Heart right ventricle (tissue), 16 donors: ENCODE measurements around the gene SH2D3A. TPM values are rescaled to one million over a fixed set of nuclear protein-coding genes. Genes with fewer than 3 reads are reported as not detected.

Experiments used
- ATAC-seq, 8 donors: fragments of 200-7000 bp; cut with Tn5 transposase; one replicate each; pipeline ENCODE4 v1.9.1; 2020; ENCODE audit warnings: mild to moderate bottlenecking in 8 of 8, moderate library complexity in 8 of 8, moderate number of reproducible peaks in 1 of 8
- DNase-seq, 2 donors: peaks; one replicate each; pipeline ENCODE4 v3.0.0-alpha.2; 2020
- H3K27ac ChIP-seq, 10 donors: fragments of 200-600 bp; sonication (generic) in 2 of 10; one replicate each; pipeline versions ENCODE4 v1.5.0 to v1.8.0; 2020 to 2022; ENCODE audit warnings: mild to moderate bottlenecking in 3 of 10
- H3K27me3 ChIP-seq, 7 donors: fragments of 200-600 bp; one replicate each; pipeline ENCODE4 v1.8.0; 2021 to 2022; ENCODE audit warnings: mild to moderate bottlenecking in 2 of 7
- H3K36me3 ChIP-seq, 9 donors: fragments of 200-600 bp; sonication (generic) in 1 of 9; one replicate each; pipeline versions ENCODE4 v1.5.0 to v1.8.0; 2020 to 2022; ENCODE audit warnings: mild to moderate bottlenecking in 2 of 9
- H3K4me1 ChIP-seq, 9 donors: fragments of 200-600 bp; sonication (generic) in 1 of 9; one replicate each; pipeline versions ENCODE4 v1.5.0 to v1.8.0; 2020 to 2022; ENCODE audit warnings: mild to moderate bottlenecking in 4 of 9
- H3K4me3 ChIP-seq, 10 donors: fragments of 200-600 bp; sonication (generic) in 2 of 10; one replicate each; pipeline versions ENCODE4 v1.5.0 to v1.8.0; 2020 to 2022; ENCODE audit warnings: mild to moderate bottlenecking in 7 of 10, moderate library complexity in 2 of 10
- H3K9me3 ChIP-seq, 11 donors: fragments of 200-600 bp in 10 of 11; sonication (generic) in 2 of 11; one replicate each; pipeline versions ENCODE4 v1.5.0 to v1.8.0; 2013 to 2022; ENCODE audit warnings: mild to moderate bottlenecking in 2 of 11, control low read depth in 1 of 11, moderate library complexity in 1 of 11
- WGBS, 2 donors: extraction: QIAGEN DNeasy Blood & Tissue Kit; methylation state at CpG; one replicate each; pipeline ENCODE4 v1.1.7; 2013; ENCODE audit warnings: inconsistent platforms in 1 of 2; 5-methylcytosine and 5-hydroxymethylcytosine counted together
- intact Hi-C, 10 donors: fragments of 100-400 bp; cut with DNase I; formaldehyde crosslinking; loops; one replicate each; pipeline versions ENCODE4 v1.11.1 to v1.14.2; 2022
- long read RNA-seq, 3 donors: library from polyadenylated mRNA; unstranded; transcript quantifications; one replicate each; pipeline ENCODE4 v2.0.0, GENCODE V29; 2020 to 2021
- polyA plus RNA-seq, 2 donors: library from polyadenylated mRNA; stranded (reverse); fragments of 200-250 nt; gene quantifications; one replicate each; pipeline ENCODE4 v1.2.3, GENCODE V29; 2013
- total RNA-seq, 10 donors: library from RNA; stranded (reverse); fragmentation: NEBNext Ultra II Directional in 3 of 10; extraction: Animal tissue kit (Norgen Biotek cat#: 25700) in 3 of 10; gene quantifications; one replicate each; pipeline versions ENCODE4 v1.2.1 to v1.2.4, GENCODE V29; 2021 to 2023
- TF ChIP-seq, protein P1 (sequence below), 9 donors: fragments of 200-600 bp; sonication (generic) in 2 of 9; IDR thresholded peaks; one replicate each; pipeline versions ENCODE4 v1.5.0 to v1.8.0; 2021 to 2022; ENCODE audit warnings: antibody characterized with exemption in 9 of 9, mild to moderate bottlenecking in 5 of 9, moderate library complexity in 1 of 9
- donor health status: Arrhythmogenic right ventricular cardiomyopathy.
- donor health status: ischemic (EF 13 %, LVEDD 7.1; RV severe dilation, severe dysfunction).
- donor health status: healthy with polysubstance abuse.
- donor health status: DM: no; HTN: yes; CAD: no.
- donor health status: DM: no; HTN: no; CAD: no.
- donor health status: ischemic (EF 25% LVEDD 6.9; RV normal size, moderate dysfunction).
- donor health status: ischemic (EF 25% LVEDD 5.7; RV mildly dilated, moderate dysfunction).
- donor health status: healthy.
- donor health status: DM: yes; HTN: yes; CAD: no.
- donor health status: Ischemic cardiomyopathy.
- donor health status: ischemic (EF 35%, LVEDD 5.7; RV mildly dilated, moderate dysfunction).
- donor health status: nonischemic (EF 11% LVEDD 7.7; RV severe dilation, severe dysfunction).
- donor health status: DM: yes; HTN: yes; CAD: no.
- donor health status: PGD.
- donor health status: ischemic (EF 29% LVEDD 5.4; RV normal size, mild dysfunction).
- donor health status: nonischemic (EF 23%, LVEDD 6.1; RV moderate dilation, normal function).

The SH2D3A gene
- total RNA-seq (under 1 TPM in 5 of 10 donors, not detected in 5; 0.16 to 0.79 (median 0.36) TPM), polyA plus RNA-seq (under 1 TPM; 0.17 to 0.37 TPM)
- long read RNA-seq, donor 1 = 0 reads
- long read RNA-seq, donor 2, partial matches to known transcripts = 0 of 1 reads
- long read RNA-seq, donor 2, other reads (novel, unspliced or antisense) = 1 of 1 reads
- long read RNA-seq, donor 3 = 0 reads

DNA sequence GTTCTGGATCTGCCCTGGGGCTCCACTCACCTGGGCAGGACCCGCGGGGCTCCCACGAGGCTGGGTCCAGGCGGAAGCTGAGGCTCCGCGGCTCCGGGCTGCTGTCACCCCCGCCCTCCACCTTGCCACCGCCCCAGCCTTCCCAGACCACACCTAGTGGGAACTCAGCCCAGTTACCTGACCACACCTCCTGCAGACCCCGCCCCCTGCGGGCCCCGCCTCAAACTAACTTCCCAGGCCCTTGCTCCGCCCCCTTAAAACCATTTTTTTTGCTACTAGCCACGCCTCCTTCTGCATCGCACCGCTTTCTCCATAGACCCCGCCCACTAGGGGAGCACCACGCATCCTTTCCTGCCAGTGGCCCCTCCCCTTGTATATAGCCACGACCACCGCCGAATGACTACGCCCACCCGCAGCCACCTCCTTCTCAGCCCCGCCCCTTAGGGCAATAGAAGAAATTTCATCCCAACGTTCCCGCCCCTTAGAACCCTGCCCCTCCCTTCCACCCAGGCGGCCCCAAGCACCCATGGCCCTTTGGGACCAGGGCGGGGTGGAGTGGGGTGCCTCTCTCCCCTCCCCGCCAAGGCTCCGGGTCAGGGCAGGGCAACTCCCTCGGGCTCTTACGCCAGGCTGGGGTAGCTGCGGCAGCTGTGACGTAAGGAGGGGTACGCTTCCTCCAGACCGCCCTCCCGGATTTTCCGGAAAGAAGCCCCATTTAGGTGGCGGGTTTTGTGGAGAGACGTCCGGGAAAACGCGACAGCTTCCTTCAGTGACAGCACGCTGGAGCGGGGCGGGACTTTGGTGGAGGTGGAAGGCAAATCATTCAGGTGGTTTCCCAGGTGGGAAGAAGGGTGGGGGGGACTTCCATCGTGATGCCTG lies at the start of gene SH2D3A:
Gene SH2D3A (minus strand): TSS at position 79 of the 879 bp plus-strand sequence. CDS start 3,687 bp downstream, outside the sequence.
- H3K27me3 ChIP-seq = peaks cover 7 to 69% (median 34%) of the 10 kb centered on the region in 7 donors
- peak within 1 kb of the TSS in 9 of 10 donors; percentile 21 to 55 (median 40) for H3K4me3 ChIP-seq
- ATAC-seq (peak; percentile 40 to 76 (median 70)), DNase-seq (peak; percentile 41 to 59)
- H3K4me1 ChIP-seq = peaks cover 3 to 38% (median 21%) of the 10 kb centered on the region in 9 donors
- peak within 1 kb of the TSS in 6 of 10 donors; percentile 45 to 74 (median 58) for H3K27ac ChIP-seq
- WGBS, 2 donors = 2 to 4% methylated on average over 47 of the region's 47 CpGs
- no peaks in the 10 kb centered on the region for H3K36me3 ChIP-seq
- TF ChIP-seq, protein P1, sequence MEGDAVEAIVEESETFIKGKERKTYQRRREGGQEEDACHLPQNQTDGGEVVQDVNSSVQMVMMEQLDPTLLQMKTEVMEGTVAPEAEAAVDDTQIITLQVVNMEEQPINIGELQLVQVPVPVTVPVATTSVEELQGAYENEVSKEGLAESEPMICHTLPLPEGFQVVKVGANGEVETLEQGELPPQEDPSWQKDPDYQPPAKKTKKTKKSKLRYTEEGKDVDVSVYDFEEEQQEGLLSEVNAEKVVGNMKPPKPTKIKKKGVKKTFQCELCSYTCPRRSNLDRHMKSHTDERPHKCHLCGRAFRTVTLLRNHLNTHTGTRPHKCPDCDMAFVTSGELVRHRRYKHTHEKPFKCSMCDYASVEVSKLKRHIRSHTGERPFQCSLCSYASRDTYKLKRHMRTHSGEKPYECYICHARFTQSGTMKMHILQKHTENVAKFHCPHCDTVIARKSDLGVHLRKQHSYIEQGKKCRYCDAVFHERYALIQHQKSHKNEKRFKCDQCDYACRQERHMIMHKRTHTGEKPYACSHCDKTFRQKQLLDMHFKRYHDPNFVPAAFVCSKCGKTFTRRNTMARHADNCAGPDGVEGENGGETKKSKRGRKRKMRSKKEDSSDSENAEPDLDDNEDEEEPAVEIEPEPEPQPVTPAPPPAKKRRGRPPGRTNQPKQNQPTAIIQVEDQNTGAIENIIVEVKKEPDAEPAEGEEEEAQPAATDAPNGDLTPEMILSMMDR (IDR thresholded peaks at IDR 0.05) = no peak
- intact Hi-C loops = loop anchor here in 2 of 10 donors (10.0 kb wide), 1 partner anchor 133 kb away; no protein-coding TSS in a partner anchor
- no peaks in the 10 kb centered on the region for H3K9me3 ChIP-seq

DNA sequence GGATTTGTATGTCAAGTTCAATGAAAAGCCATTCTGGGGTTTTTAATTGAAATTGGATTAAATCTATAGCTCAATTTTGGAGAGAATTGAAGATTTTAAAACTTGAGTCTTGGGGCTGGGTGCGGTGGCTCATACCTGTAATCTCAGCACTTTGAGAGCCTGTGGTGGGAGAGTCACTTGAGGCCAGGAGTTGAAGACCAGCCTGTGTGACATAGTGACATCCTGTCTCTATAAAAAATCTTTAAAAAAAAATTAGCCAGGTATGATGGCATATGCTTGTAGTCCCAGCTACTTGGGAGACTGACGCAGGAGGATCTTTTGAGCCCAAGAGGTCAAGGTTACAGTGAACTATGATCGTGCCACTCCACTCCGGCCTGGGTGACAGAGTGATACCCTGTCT lies 46.4 kb upstream of the SH2D3A start:
- Histone ChIP-seq H3K27me3 (peaks cover 0 to 4% (median 0%) of the 10 kb centered on the region in 7 donors), H3K4me1 (no peaks in the 10 kb centered on the region), H3K36me3 (no peaks in the 10 kb centered on the region), H3K9me3 (peaks cover 0 to 5% (median 0%) of the 10 kb centered on the region in 11 donors), H3K4me3 (no peak overlapping the region), H3K27ac (no peak overlapping the region)
- TF ChIP-seq, protein P1 (IDR thresholded peaks at IDR 0.05) = no peak
- no peak for ATAC-seq
- 78 to 80% methylated on average over 4 of the region's 4 CpGs for WGBS, 2 donors
- intact Hi-C loops = no loop called here
- no peak for DNase-seq

DNA sequence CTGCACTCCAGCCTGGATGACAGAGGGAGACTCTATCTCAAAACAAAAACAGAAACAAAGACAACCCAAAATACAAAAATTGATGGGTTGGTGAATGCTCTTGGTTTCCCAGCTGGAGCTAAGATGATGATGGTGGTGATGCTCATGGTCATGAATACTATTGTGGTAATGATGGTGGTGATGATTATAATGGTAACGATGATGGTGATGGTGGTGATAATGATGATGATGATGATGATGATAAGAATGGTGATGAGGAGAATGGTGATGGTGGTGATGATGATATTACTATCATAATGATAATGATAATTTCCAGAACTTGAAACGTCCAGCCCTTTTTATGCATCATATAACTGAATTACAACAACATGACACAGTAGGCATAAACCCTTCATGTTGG lies 45.4 kb upstream of the SH2D3A start:
- DNase-seq (no peak), ATAC-seq (no peak)
- Histone ChIP-seq H3K27me3 (peaks cover 0 to 4% (median 0%) of the 10 kb centered on the region in 7 donors), H3K27ac (no peak overlapping the region), H3K4me1 (no peaks in the 10 kb centered on the region), H3K9me3 (peaks cover 0 to 12% (median 0%) of the 10 kb centered on the region in 11 donors), H3K4me3 (no peak overlapping the region), H3K36me3 (no peaks in the 10 kb centered on the region)
- intact Hi-C loops = no loop called here
- TF ChIP-seq, protein P1 (IDR thresholded peaks at IDR 0.05) = no peak
- 88 to 90% methylated on average over 2 of the region's 2 CpGs for WGBS, 2 donors

DNA sequence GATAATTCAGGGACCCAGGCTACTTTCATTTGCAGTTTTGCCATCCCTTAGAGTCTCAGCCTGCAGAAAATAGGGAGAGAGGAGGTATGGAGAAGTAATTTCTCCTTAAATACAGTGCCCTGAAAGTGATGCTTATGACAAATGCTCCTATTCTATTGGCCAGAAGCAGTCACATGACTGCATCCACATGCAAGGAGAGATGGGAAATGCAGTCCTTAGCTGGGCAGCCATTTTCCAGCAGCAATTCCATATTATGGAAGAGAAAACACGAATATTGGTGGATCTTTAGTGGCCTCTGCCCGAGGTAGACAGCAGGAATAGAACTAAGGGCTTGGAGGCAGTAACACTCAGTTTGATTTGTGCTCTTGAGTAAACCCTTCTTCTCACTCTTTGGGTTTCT lies 44.7 kb upstream of the SH2D3A start:
- 25 to 27% methylated on average over 2 of the region's 2 CpGs for WGBS, 2 donors
- intact Hi-C loops = no loop called here
- no peak overlapping the region for H3K27ac ChIP-seq
- H3K36me3 ChIP-seq = no peaks in the 10 kb centered on the region
- H3K9me3 ChIP-seq = peaks cover 0 to 12% (median 0%) of the 10 kb centered on the region in 11 donors
- TF ChIP-seq, protein P1 (IDR thresholded peaks at IDR 0.05) = no peak
- ATAC-seq (peak in 1 of 8 donors; percentile 46), DNase-seq (no peak)
- H3K4me1 ChIP-seq = no peaks in the 10 kb centered on the region
- H3K27me3 ChIP-seq = peaks cover 0 to 3% (median 0%) of the 10 kb centered on the region in 7 donors
- H3K4me3 ChIP-seq = no peak overlapping the region
